Subcutaneous abdominal adipose tissue (tissue), 5 donors: ENCODE measurements around the gene ARL6IP1.

Source experiments
- H3K27ac ChIP-seq: one replicate; pipeline ENCODE4 v1.7.0; 2013; ENCODE audit warnings: low read depth, mild to moderate bottlenecking, inconsistent platforms, low read length, moderate library complexity
- H3K27me3 ChIP-seq, 5 donors: one replicate each; pipeline ENCODE4 v1.7.0; 2013; ENCODE audit warnings: low read length in 5 of 5, inconsistent platforms in 1 of 5; ENCODE audit not compliant: control insufficient read depth in 5 of 5, insufficient read depth in 4 of 5
- H3K36me3 ChIP-seq, 5 donors: one replicate each; pipeline ENCODE4 v1.7.0; 2013; ENCODE audit warnings: low read length in 5 of 5; ENCODE audit not compliant: control insufficient read depth in 5 of 5, insufficient read depth in 5 of 5
- H3K4me1 ChIP-seq, 5 donors: one replicate each; pipeline ENCODE4 v1.7.0; 2013; ENCODE audit warnings: low read length in 5 of 5, mild to moderate bottlenecking in 3 of 5, moderate library complexity in 1 of 5; ENCODE audit not compliant: control insufficient read depth in 5 of 5, insufficient read depth in 5 of 5
- H3K4me3 ChIP-seq, 5 donors: one replicate each; pipeline ENCODE4 v1.7.0; 2013; ENCODE audit warnings: low read length in 5 of 5, low read depth in 1 of 5
- H3K9ac ChIP-seq, 5 donors: one replicate each; pipeline ENCODE4 v1.7.0; 2013; ENCODE audit warnings: low read length in 5 of 5, mild to moderate bottlenecking in 4 of 5, moderate library complexity in 3 of 5
- H3K9me3 ChIP-seq, 5 donors: one replicate each; pipeline ENCODE4 v1.7.0; 2013; ENCODE audit warnings: low read length in 5 of 5; ENCODE audit not compliant: control insufficient read depth in 5 of 5
- donor health status: healthy.
- donor health status: healthy.
- donor health status: healthy.
- donor health status: healthy.
- donor health status: healthy.

The ARL6IP1 gene

DNA sequence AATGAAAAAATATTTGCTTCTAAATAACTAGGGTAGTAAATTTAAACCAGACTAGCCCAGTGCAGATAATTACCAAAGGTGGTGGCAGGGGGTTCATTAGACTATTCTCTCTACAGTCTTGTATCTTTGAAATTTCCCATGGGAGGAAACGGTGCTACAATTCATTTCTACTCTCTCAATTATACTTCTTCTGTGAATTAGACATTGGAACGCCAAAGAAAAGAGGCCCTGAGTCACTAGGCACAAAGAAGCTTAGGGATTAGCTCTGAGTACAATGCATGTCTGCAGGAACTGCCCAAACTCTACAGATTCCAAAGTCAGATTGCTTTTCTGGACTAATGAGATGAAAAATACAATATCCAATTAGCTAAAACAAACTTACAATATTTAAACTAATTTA lies 30.7 kb upstream of the ARL6IP1 start:
- Histone ChIP-seq H3K4me1 (no peaks in the 10 kb centered on the region), H3K27me3 (no peaks in the 10 kb centered on the region), H3K27ac (no peak overlapping the region), H3K4me3 (no peak overlapping the region), H3K36me3 (peaks cover 66 to 90% (median 84%) of the 10 kb centered on the region in 5 donors), H3K9me3 (no peaks in the 10 kb centered on the region), H3K9ac (no peak overlapping the region)

DNA sequence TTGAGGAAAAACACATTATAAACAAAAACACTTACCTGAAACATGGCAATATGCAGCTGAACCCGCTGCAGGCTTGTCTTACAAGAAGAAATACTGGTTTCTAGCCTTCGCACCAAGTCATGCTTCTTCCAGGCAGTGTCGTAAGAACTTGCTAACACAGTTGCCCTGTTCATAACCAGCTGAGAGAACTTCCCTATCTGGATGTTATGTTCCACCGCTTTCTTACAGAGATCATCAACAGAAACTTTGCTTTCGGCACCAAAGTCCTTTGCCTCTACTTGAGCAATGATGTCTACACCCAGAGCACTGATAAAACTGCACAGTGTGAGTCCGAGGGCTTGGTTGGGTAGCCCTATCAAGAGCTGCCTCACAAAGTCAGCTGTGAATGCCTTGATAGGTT lies 27.9 kb upstream of the ARL6IP1 start:
- Histone ChIP-seq H3K4me1 (no peaks in the 10 kb centered on the region), H3K9me3 (no peaks in the 10 kb centered on the region), H3K9ac (no peak overlapping the region), H3K27ac (no peak overlapping the region), H3K36me3 (peaks cover 49 to 64% (median 59%) of the 10 kb centered on the region in 5 donors), H3K27me3 (no peaks in the 10 kb centered on the region), H3K4me3 (no peak overlapping the region)

DNA sequence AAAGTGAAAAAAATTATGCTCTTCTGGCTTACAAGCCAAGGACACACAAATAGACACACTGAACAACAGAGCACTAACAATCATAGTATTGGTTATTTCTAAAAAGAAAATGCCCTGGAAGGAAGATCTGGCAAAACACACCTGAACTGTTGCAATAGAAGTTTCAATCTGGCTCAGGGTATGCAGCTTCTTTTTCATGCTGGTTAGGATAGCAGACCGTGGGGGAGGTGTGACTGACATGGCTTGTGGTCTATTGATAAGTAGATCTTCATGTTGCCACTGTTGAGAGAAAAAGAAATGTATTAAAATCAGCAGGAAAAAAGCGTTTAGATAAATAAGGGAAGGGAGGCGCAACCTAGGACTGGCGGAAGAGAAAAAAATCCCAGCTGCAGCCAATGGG lies 26.5 kb upstream of the ARL6IP1 start:
- H3K27ac ChIP-seq: no peak overlapping the region
- no peaks in the 10 kb centered on the region for H3K4me1 ChIP-seq
- H3K4me3 ChIP-seq: no peak overlapping the region
- no peak overlapping the region for H3K9ac ChIP-seq
- H3K27me3 ChIP-seq: no peaks in the 10 kb centered on the region
- H3K9me3 ChIP-seq: no peaks in the 10 kb centered on the region
- peaks cover 39 to 53% (median 48%) of the 10 kb centered on the region in 5 donors for H3K36me3 ChIP-seq

DNA sequence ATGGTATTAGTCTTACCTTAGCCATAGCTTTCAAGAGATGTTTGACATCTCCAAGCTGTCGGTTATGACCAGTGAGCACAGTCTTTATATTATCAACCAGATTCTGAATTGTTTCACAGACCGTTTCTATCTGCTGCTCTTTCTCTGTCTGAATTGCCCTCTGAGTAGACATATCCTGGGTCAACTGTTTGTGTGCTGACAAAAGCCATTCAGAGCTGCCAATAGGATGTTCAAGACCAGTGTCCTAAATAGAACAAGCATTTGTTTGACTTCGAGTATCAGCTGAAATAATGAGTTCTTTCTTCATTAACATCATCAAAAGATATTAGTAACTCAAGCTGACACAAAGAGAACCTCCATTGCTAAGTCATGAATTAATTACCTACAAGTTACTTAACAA lies 14.9 kb upstream of the ARL6IP1 start:
- Histone ChIP-seq H3K36me3 (peaks cover 42 to 73% (median 46%) of the 10 kb centered on the region in 5 donors), H3K27ac (no peak overlapping the region), H3K9ac (no peak overlapping the region)

DNA sequence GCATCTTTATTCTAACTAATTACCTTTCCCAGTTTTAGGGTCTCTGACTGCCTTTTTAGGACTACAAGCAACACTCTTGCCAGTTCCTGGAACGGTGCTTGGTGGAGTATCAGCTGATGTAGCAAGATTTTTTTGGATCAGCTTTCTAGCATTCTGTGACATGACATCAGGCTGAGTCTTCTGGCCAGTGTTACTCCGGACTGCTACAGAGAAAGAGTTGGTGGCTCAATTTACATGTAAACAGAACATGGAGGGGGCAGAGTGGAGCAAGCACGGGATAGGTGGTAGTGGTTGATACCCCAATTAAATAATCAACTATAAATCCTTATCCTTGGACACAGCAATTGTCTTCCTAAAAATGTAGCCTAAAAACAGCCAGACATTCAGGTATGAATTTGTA lies 10.6 kb upstream of the ARL6IP1 start:
- H3K4me3 ChIP-seq: no peak overlapping the region
- no peaks in the 10 kb centered on the region for H3K4me1 ChIP-seq
- H3K27me3 ChIP-seq: no peaks in the 10 kb centered on the region
- no peaks in the 10 kb centered on the region for H3K9me3 ChIP-seq
- H3K9ac ChIP-seq: no peak overlapping the region
- peaks cover 56 to 79% (median 69%) of the 10 kb centered on the region in 5 donors for H3K36me3 ChIP-seq
- no peak overlapping the region for H3K27ac ChIP-seq

More for the DNA sequence above, 14.9 kb upstream of the ARL6IP1 start:
- no peak overlapping the region for H3K4me3 ChIP-seq
- no peaks in the 10 kb centered on the region for H3K27me3 ChIP-seq
- H3K4me1 ChIP-seq: no peaks in the 10 kb centered on the region
- no peaks in the 10 kb centered on the region for H3K9me3 ChIP-seq

DNA sequence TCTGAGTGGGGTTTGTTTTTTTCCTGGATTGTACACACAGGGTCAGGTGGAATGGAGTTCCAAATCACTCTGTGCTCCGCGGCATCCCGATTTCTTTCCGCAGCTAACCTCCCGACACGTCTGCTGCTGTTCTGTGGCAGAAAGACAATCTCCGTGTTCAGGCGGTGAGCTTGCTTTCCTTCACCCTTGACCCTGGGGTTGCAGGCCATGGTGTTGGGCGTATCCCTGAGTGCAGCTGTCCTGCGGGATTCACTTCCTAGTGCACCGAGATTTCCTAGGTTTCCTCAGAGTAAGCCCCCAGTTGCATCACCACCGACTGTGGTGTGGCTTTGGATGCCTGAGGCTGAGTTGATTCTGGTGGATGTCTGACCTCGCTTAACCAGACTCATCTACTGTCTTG lies 7.8 kb upstream of the ARL6IP1 start:
- Histone ChIP-seq H3K27ac (no peak overlapping the region), H3K27me3 (no peaks in the 10 kb centered on the region), H3K9ac (no peak overlapping the region), H3K9me3 (no peaks in the 10 kb centered on the region), H3K4me1 (peaks cover 0 to 7% (median 2%) of the 10 kb centered on the region in 5 donors), H3K4me3 (no peak overlapping the region), H3K36me3 (peaks cover 39 to 68% (median 44%) of the 10 kb centered on the region in 5 donors)

DNA sequence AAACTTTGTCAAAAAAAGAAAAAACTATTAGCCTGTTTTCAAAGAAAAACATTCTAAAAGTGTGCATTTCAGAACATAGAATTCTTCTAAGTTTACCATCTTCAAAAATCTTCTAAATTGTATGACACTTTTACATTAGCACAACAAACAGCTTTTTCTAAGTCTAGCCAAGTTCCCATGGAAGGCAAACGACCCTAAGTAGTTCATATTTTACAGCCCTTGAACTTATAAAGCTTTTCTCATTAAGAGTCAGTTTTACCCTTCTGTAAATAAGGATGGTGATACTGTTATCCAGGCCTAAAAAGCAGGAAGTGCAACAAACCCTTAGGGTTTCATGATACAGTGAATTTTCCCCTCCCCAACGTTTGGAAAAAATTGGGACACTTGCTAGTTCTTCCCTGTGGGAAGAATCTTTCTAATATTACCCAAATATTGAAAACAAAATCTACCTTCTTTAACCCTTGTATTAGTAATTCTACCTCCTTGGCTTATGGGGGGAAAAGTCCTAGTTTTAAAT lies 4.0 kb upstream of the ARL6IP1 start:
- no peak overlapping the region for H3K9ac ChIP-seq
- no peaks in the 10 kb centered on the region for H3K9me3 ChIP-seq
- H3K27me3 ChIP-seq: no peaks in the 10 kb centered on the region
- no peak overlapping the region for H3K4me3 ChIP-seq
- H3K4me1 ChIP-seq: peaks cover 0 to 31% (median 16%) of the 10 kb centered on the region in 5 donors
- H3K27ac ChIP-seq: no peak overlapping the region
- peaks cover 21 to 44% (median 23%) of the 10 kb centered on the region in 5 donors for H3K36me3 ChIP-seq

DNA sequence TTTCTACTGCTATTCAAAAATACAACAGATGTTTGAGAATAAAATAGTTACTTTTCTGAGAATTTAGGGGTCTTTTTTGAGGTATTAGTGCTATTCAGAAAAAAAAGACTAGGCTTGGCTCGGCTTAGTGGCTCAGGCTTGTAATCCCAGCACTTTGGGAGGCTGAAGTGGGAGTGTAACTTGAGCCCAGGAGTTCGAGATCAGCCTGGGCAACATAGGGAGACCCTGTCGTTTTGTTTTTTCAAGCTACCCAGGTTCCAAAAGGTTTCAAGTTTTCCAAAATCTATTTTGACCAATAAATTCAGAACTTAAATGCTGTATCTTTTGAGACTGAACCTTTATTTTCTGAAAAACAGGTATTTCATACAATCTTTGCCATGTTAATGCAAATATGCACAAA lies 3.2 kb upstream of the ARL6IP1 start:
- Histone ChIP-seq H3K9ac (peak overlapping the region in 2 of 5 donors; percentile 38 to 43), H3K36me3 (peaks cover 13 to 36% (median 18%) of the 10 kb centered on the region in 5 donors), H3K4me1 (peaks cover 0 to 39% (median 24%) of the 10 kb centered on the region in 5 donors), H3K27ac (peak overlapping the region; percentile 28), H3K4me3 (no peak overlapping the region), H3K27me3 (no peaks in the 10 kb centered on the region), H3K9me3 (no peaks in the 10 kb centered on the region)

DNA sequence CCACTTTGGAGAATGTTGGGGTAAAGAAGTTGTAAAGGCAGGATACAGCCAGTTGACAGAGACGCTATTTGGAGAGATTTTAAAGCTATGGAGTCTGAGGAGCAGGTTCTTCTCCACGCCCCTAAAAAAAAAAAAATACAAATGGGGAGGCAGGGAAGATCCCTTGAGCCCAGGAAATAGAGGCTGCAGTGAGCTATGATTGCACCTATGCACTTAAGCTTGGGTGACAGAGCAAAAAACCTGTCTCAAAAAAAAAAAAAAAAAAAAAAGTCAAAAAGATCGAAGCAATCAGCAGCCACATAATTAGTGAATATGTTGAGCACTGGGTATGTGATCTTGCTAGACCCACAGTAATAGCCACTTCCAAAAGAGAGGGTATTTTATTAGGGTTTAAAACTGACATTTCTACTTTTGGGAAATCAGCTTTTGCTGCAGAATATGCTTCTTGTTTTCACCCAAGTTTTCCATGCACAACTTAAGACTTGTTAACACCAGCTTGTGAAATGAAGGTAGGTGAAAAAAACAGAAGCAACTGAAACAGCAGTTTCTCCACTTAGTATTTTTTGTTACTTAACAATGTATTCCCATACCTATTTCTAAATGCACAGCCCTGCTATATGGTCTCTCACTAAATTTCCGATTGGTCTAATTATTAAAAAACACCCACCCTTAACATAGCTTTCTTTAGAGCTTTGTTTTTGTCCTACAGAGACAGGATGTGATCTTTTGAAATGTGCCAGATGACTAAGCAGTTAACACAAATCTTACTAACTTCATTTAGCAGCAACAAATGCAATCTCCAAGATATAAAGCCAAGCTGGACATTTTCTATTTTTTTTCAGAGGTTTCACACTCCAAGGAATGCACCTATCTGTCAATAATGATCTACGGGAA lies 2.5 kb upstream of the ARL6IP1 start:
- Histone ChIP-seq H3K27ac (peak overlapping the region; percentile 28), H3K4me3 (no peak overlapping the region), H3K4me1 (peaks cover 0 to 41% (median 28%) of the 10 kb centered on the region in 5 donors), H3K36me3 (peaks cover 8 to 29% (median 11%) of the 10 kb centered on the region in 5 donors), H3K9ac (peak overlapping the region in 1 of 5 donors; percentile 1), H3K27me3 (no peaks in the 10 kb centered on the region), H3K9me3 (no peaks in the 10 kb centered on the region)

DNA sequence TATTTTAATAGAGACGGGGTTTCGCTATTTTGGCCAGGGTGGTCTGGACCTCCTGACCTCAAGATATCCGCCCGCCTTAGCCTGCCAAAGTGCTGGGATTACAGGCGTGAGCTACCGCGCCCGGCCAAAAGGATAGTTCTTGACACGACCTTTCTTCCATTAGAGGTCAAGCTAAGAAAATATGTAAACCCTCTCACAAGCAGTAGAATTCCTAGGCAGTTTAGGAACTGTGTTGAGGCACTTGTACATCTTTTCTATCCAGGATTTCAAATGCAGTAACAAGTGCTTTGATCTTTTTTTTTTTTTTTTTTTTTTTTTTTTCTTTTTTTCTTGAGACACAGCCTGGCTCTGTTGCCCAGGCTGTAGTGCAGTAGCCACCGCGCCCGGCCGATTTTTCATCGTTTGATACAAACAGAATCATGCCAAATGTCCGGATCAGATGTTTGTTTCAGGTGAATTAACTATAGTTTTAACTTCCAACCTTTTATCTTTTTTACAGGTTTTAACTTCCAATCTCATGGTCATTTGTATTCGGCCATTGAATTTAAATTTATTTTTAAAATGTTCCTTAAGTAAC lies 1.5 kb upstream of the ARL6IP1 start:
- H3K4me3 ChIP-seq: no peak overlapping the region
- H3K27me3 ChIP-seq: no peaks in the 10 kb centered on the region
- H3K4me1 ChIP-seq: peaks cover 0 to 46% (median 35%) of the 10 kb centered on the region in 5 donors
- no peak overlapping the region for H3K27ac ChIP-seq
- no peak overlapping the region for H3K9ac ChIP-seq
- peaks cover 0 to 24% (median 7%) of the 10 kb centered on the region in 5 donors for H3K36me3 ChIP-seq
- H3K9me3 ChIP-seq: no peaks in the 10 kb centered on the region
